Dendritic cell treated with granulocyte-macrophage colony-stimulating factor and Interleukin-4, amounts not matched to agents 40 ng/mL and 50 ng/mL, for 4 days (primary cell): ENCODE data around the gene CLEC2D.
"Not testable (repeated sequence)": the region's sequence is repeated elsewhere in the genome, so short reads cannot be mapped to it uniquely, and the experiment has no call there.

Source experiments
- H3K27ac Mint-ChIP-seq: one replicate; pipeline ENCODE4 v1.8.0; 2022; ENCODE audit warnings: mild to moderate bottlenecking, mixed read lengths
- H3K27me3 Mint-ChIP-seq: one replicate; pipeline ENCODE4 v1.8.0; 2022; ENCODE audit warnings: mild to moderate bottlenecking, mixed read lengths
- H3K36me3 Mint-ChIP-seq: one replicate; pipeline ENCODE4 v1.8.0; 2022; ENCODE audit warnings: low read depth, mixed read lengths
- H3K4me1 Mint-ChIP-seq: one replicate; pipeline ENCODE4 v1.8.0; 2022; ENCODE audit warnings: low read depth, mixed read lengths
- H3K4me3 Mint-ChIP-seq: one replicate; pipeline ENCODE4 v1.8.0; 2022; ENCODE audit warnings: mild to moderate bottlenecking, moderate library complexity, mixed read lengths
- H3K9me3 Mint-ChIP-seq: one replicate; pipeline ENCODE4 v1.8.0; 2022; ENCODE audit warnings: mixed read lengths
- intact Hi-C: fragments of 100-400 bp; cut with micrococcal nuclease; formaldehyde crosslinking; loops from one replicate; pipeline ENCODE4 v1.15.0; 2022

Gene CLEC2D

DNA sequence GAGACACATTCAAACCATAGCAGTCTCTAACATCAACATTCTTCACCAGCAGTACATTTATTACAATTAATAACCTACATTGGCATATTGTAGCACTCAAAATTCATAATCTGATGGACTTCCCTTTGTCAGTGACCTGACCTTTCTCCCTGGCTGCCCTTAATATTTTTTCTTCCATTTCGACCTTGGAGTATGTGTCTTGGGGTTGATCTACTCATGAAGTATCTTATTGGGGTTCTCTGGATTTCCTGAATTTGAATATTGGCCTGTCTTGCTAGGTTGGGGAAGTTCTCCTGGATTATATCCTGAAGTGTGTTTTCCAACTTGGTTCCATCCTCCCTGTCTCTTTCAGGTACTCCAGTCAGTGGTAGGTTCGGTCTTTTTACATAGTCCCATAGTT, 2.8 kb downstream of the CLEC2D start:
- Mint-ChIP-seq H3K36me3 (peaks cover 83% of the 10 kb centered on the region), H3K4me1 (peaks cover 20% of the 10 kb centered on the region)
- H3K9me3 Mint-ChIP-seq, H3K27ac Mint-ChIP-seq, H3K4me3 Mint-ChIP-seq, H3K27me3 Mint-ChIP-seq, intact Hi-C loops: not testable (repeated sequence)

DNA sequence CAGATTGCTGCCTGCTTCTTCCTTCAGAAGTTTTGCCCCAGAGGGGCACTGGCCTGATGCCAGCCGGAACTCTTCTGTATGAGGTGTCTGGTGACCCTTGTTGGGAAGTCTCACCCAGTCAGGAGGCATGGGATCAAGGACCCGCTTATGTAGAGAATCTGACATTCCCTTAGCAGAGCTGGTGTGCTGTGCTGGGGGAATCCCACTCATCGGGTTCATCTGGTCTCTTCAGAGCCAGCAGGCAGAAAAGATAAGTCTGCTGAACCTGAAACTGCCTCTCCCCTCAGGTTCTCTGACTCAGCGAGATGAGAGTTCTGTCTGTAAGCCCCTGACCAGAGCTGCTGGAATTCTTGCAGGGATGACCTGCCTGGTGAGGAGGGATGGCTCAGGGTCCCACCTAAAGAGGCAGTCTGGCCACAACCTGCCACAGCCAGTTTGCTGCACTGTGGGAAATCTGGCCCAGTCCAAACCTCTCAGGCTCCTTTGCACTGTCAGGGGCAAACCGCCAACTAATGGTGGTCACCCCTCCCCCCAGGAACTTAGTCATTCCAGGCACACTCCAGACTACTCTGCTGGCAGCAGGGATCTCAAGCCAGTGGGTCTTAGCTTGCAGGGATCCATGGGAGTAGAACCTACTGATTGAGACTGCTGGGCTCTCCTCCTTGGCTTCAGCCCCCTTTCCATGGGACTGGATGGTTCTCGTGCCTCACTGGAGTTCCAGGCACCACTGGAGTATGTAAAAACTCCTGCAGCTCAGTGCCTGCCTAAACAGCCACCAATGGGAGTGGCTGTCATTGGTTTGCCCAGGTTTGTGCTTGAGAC, 4.1 kb downstream of the CLEC2D start:
- H3K4me3 Mint-ChIP-seq = no peak overlapping the region
- H3K27me3 Mint-ChIP-seq = no peaks in the 10 kb centered on the region
- peaks cover 20% of the 10 kb centered on the region for H3K4me1 Mint-ChIP-seq
- peaks cover 85% of the 10 kb centered on the region for H3K36me3 Mint-ChIP-seq
- peak overlapping the region; percentile 34 for H3K27ac Mint-ChIP-seq
- no peaks in the 10 kb centered on the region for H3K9me3 Mint-ChIP-seq
- intact Hi-C loops = no loop called here

DNA sequence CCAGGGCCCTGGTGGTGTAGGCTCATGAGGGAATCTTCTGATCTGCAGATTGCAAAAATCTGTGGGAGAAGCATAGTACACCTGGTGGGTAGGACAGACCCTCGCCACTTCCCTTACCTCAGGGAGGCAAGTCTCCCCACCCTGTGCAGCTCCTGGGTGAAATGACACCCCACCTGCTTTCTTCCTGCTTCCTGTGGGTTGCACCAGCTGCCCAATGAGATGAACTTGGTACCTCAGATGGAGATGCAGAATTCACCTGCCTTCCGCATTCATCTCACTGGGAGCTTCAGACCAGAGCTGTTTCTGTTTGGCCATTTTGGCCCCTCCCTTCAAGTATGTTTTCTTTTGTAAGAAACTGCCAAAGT, 4.7 kb downstream of the CLEC2D start:
- Mint-ChIP-seq H3K27ac (no peak overlapping the region), H3K4me1 (peaks cover 20% of the 10 kb centered on the region), H3K9me3 (no peaks in the 10 kb centered on the region), H3K4me3 (no peak overlapping the region), H3K27me3 (no peaks in the 10 kb centered on the region), H3K36me3 (peaks cover 87% of the 10 kb centered on the region)
- intact Hi-C loops = no loop called here

- Mint-ChIP-seq H3K36me3 (peaks cover 83% of the 10 kb centered on the region), H3K9me3 (peaks cover 28% of the 10 kb centered on the region), H3K4me1 (peaks cover 18% of the 10 kb centered on the region)
- intact Hi-C loops, H3K27me3 Mint-ChIP-seq, H3K4me3 Mint-ChIP-seq, H3K27ac Mint-ChIP-seq: not testable (repeated sequence)
These were observed 13.0 kb downstream of the CLEC2D start for GRCh38 chr12:9682508-9682907.

- H3K9me3 Mint-ChIP-seq = peaks cover 28% of the 10 kb centered on the region
- peaks cover 18% of the 10 kb centered on the region for H3K4me1 Mint-ChIP-seq
- peaks cover 80% of the 10 kb centered on the region for H3K36me3 Mint-ChIP-seq
- intact Hi-C loops, H3K27ac Mint-ChIP-seq, H3K27me3 Mint-ChIP-seq, H3K4me3 Mint-ChIP-seq: not testable (repeated sequence)
These were observed 13.4 kb downstream of the CLEC2D start for GRCh38 chr12:9682949-9683348.

- H3K27me3 Mint-ChIP-seq, H3K27ac Mint-ChIP-seq, H3K4me3 Mint-ChIP-seq, intact Hi-C loops: not testable (repeated sequence)
- Mint-ChIP-seq H3K9me3 (peaks cover 27% of the 10 kb centered on the region), H3K36me3 (peaks cover 82% of the 10 kb centered on the region), H3K4me1 (peaks cover 18% of the 10 kb centered on the region)
These were observed 15.9 kb downstream of the CLEC2D start for GRCh38 chr12:9685366-9685765.

DNA sequence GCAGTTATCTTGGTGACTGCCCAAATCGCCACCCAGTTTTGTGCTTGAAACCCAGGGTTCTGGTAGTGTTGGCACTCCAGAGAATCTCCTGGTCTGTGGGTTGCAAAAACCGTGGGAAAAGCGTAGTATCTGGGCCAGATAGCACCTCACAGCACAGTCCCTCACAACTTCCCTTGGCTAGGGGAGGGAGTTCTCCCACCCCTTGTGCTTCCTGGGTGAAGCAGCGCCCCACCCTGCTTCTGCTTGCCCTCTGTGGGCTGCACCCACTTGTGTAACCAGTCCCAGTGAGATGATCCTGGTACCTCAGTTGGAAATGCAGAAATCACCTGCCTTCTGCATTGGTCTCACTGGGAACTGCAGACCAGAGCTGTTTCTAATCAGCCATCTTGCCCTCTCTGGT, 16.4 kb downstream of the CLEC2D start:
- intact Hi-C loops = no loop called here
- Mint-ChIP-seq H3K27ac (peak overlapping the region; percentile 6), H3K4me3 (no peak overlapping the region), H3K9me3 (peaks cover 23% of the 10 kb centered on the region), H3K36me3 (peaks cover 80% of the 10 kb centered on the region), H3K4me1 (peaks cover 18% of the 10 kb centered on the region), H3K27me3 (no peaks in the 10 kb centered on the region)

DNA sequence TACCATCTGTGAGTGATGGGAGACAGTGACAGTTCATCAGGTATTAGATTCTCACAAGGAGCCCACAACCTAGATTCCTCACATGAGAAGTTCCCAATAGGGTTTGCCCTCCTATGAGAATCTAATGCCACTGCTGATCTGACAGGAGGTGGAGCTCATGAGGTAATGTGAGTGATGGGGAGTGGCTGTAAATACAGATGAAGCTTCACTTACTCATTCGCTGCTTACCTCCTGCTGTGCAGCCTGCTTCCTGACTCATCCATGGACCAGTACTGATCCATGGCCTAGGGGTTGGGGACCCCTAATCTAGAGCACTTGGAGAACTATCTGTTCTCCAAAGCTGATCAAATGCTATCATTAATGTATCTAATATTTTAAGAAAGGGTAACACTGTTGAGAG, 17.7 kb downstream of the CLEC2D start:
- no peak overlapping the region for H3K27ac Mint-ChIP-seq
- H3K36me3 Mint-ChIP-seq = peaks cover 80% of the 10 kb centered on the region
- no peak overlapping the region for H3K4me3 Mint-ChIP-seq
- intact Hi-C loops = no loop called here
- H3K4me1 Mint-ChIP-seq = peaks cover 18% of the 10 kb centered on the region
- peaks cover 23% of the 10 kb centered on the region for H3K9me3 Mint-ChIP-seq
- H3K27me3 Mint-ChIP-seq = no peaks in the 10 kb centered on the region

DNA sequence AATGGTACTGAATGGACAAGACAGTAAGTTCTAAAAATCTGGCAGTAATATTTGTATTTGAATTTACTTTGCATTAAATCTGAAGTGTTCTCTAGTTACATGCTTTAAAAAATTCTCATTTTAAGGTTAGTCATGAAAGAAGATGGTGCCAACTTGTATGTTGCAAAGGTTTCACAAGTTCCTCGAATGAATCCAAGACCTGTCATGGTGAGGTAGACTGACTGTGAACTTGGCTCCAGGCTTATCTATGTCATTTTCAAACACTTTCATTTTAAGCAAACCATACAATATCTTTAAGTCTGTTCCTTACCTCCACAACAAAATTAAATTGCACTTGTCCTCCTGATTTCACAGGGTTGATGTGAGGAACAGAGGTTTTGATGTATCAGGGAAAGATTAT, 23.4 kb downstream of the CLEC2D start:
- intact Hi-C loops = no loop called here
- no peak overlapping the region for H3K27ac Mint-ChIP-seq
- peaks cover 59% of the 10 kb centered on the region for H3K36me3 Mint-ChIP-seq
- H3K27me3 Mint-ChIP-seq = no peaks in the 10 kb centered on the region
- peaks cover 11% of the 10 kb centered on the region for H3K4me1 Mint-ChIP-seq
- H3K4me3 Mint-ChIP-seq = no peak overlapping the region
- peaks cover 30% of the 10 kb centered on the region for H3K9me3 Mint-ChIP-seq

- Mint-ChIP-seq H3K4me1 (peaks cover 23% of the 10 kb centered on the region), H3K4me3 (no peak overlapping the region), H3K27me3 (no peaks in the 10 kb centered on the region), H3K27ac (peak overlapping the region; percentile 46), H3K36me3 (peaks cover 45% of the 10 kb centered on the region), H3K9me3 (peaks cover 26% of the 10 kb centered on the region)
- intact Hi-C loops = no loop called here
These were observed 24.7 kb downstream of the CLEC2D start for GRCh38 chr12:9694241-9694640.

- H3K4me1 Mint-ChIP-seq = peaks cover 29% of the 10 kb centered on the region
- H3K4me3 Mint-ChIP-seq, H3K27me3 Mint-ChIP-seq: not testable (repeated sequence)
- H3K27ac Mint-ChIP-seq = peak overlapping the region; percentile 59
- intact Hi-C loops = loop anchor here (5.0 kb wide), 1 partner anchor 38 kb away; no protein-coding TSS in a partner anchor
- H3K9me3 Mint-ChIP-seq = peaks cover 20% of the 10 kb centered on the region
- H3K36me3 Mint-ChIP-seq = peaks cover 36% of the 10 kb centered on the region
These were observed 25.6 kb downstream of the CLEC2D start for GRCh38 chr12:9695150-9695549.

- Mint-ChIP-seq H3K4me1 (peaks cover 34% of the 10 kb centered on the region), H3K36me3 (peaks cover 35% of the 10 kb centered on the region), H3K27ac (peak overlapping the region; percentile 59), H3K9me3 (peaks cover 20% of the 10 kb centered on the region)
- intact Hi-C loops = loop anchor here (5.0 kb wide), 1 partner anchor 38 kb away; no protein-coding TSS in a partner anchor
- not testable (repeated sequence) for H3K4me3 Mint-ChIP-seq, H3K27me3 Mint-ChIP-seq
These were observed 26.1 kb downstream of the CLEC2D start for GRCh38 chr12:9695661-9696060.

GRCh38 chr12:9697619-9698018, 28.1 kb downstream of the CLEC2D start:
- no peaks in the 10 kb centered on the region for H3K27me3 Mint-ChIP-seq
- no peak overlapping the region for H3K27ac Mint-ChIP-seq
- H3K4me3 Mint-ChIP-seq = no peak overlapping the region
- H3K36me3 Mint-ChIP-seq = peaks cover 21% of the 10 kb centered on the region
- peaks cover 51% of the 10 kb centered on the region for H3K4me1 Mint-ChIP-seq
- peaks cover 20% of the 10 kb centered on the region for H3K9me3 Mint-ChIP-seq
- intact Hi-C loops = loop anchor here (5.0 kb wide), 1 partner anchor 40 kb away; no protein-coding TSS in a partner anchor

- Mint-ChIP-seq H3K27ac (peak overlapping the region; percentile 67), H3K27me3 (no peaks in the 10 kb centered on the region), H3K9me3 (peaks cover 20% of the 10 kb centered on the region), H3K4me3 (peak overlapping the region; percentile 14), H3K36me3 (peaks cover 16% of the 10 kb centered on the region), H3K4me1 (peaks cover 55% of the 10 kb centered on the region)
- intact Hi-C loops = loop anchor here (5.0 kb wide), 1 partner anchor 41 kb away; no protein-coding TSS in a partner anchor
These were observed 29.2 kb downstream of the CLEC2D start for GRCh38 chr12:9698681-9699080.
